Rectal smooth muscle tissue (tissue), 1 donor: Measurements from ENCODE around the gene APOM.

Experiments used
- H3K27ac ChIP-seq: one replicate; pipeline ENCODE4 v1.7.0; 2013; ENCODE audit warnings: low read depth, low read length, inconsistent platforms
- H3K27me3 ChIP-seq: one replicate; pipeline ENCODE4 v1.7.0; 2013; ENCODE audit warnings: low read length; ENCODE audit not compliant: control insufficient read depth, insufficient read depth
- H3K36me3 ChIP-seq: one replicate; pipeline ENCODE4 v1.7.0; 2013; ENCODE audit warnings: low read length; ENCODE audit not compliant: control insufficient read depth, insufficient read depth
- H3K4me1 ChIP-seq: one replicate; pipeline ENCODE4 v1.7.0; 2013; ENCODE audit warnings: low read length; ENCODE audit not compliant: control insufficient read depth, insufficient read depth
- H3K4me3 ChIP-seq: one replicate; pipeline ENCODE4 v1.7.0; 2013; ENCODE audit warnings: low read length
- H3K9ac ChIP-seq: one replicate; pipeline ENCODE4 v1.7.0; 2013; ENCODE audit warnings: low read length

Gene APOM

GRCh38 chr6:31681135-31681671 is 25.5 kb downstream of the APOM start:
- peak overlapping the region; percentile 75 for H3K4me3 ChIP-seq
- peaks cover 8% of the 10 kb centered on the region for H3K4me1 ChIP-seq
- H3K27me3 ChIP-seq = no peaks in the 10 kb centered on the region
- peaks cover 4% of the 10 kb centered on the region for H3K36me3 ChIP-seq
- peak overlapping the region; percentile 50 for H3K27ac ChIP-seq
- H3K9ac ChIP-seq = peak overlapping the region; percentile 84

GRCh38 chr6:31683591-31683990 is 27.9 kb downstream of the APOM start:
- Histone ChIP-seq H3K36me3 (peaks cover 24% of the 10 kb centered on the region), H3K4me1 (peaks cover 8% of the 10 kb centered on the region), H3K9ac (no peak overlapping the region), H3K4me3 (peak overlapping the region; percentile 52), H3K27ac (no peak overlapping the region), H3K27me3 (no peaks in the 10 kb centered on the region)

GRCh38 chr6:31686483-31686882 is 30.8 kb downstream of the APOM start:
- H3K9ac ChIP-seq = no peak overlapping the region
- no peak overlapping the region for H3K27ac ChIP-seq
- H3K36me3 ChIP-seq = peaks cover 37% of the 10 kb centered on the region
- no peak overlapping the region for H3K4me3 ChIP-seq
- H3K4me1 ChIP-seq = no peaks in the 10 kb centered on the region
- H3K27me3 ChIP-seq = no peaks in the 10 kb centered on the region

GRCh38 chr6:31687321-31687720 is 31.6 kb downstream of the APOM start:
- Histone ChIP-seq H3K9ac (no peak overlapping the region), H3K4me3 (no peak overlapping the region), H3K36me3 (peaks cover 41% of the 10 kb centered on the region), H3K4me1 (no peaks in the 10 kb centered on the region), H3K27me3 (no peaks in the 10 kb centered on the region), H3K27ac (no peak overlapping the region)

- H3K4me3 ChIP-seq = no peak overlapping the region
- peaks cover 43% of the 10 kb centered on the region for H3K36me3 ChIP-seq
- no peak overlapping the region for H3K27ac ChIP-seq
- H3K4me1 ChIP-seq = no peaks in the 10 kb centered on the region
- H3K9ac ChIP-seq = no peak overlapping the region
- H3K27me3 ChIP-seq = no peaks in the 10 kb centered on the region
These were observed 32.4 kb downstream of the APOM start for GRCh38 chr6:31687860-31688693.

GRCh38 chr6:31689249-31690110 is 33.8 kb downstream of the APOM start:
- H3K27ac ChIP-seq = no peak overlapping the region
- H3K4me1 ChIP-seq = no peaks in the 10 kb centered on the region
- H3K36me3 ChIP-seq = peaks cover 53% of the 10 kb centered on the region
- H3K4me3 ChIP-seq = no peak overlapping the region
- H3K27me3 ChIP-seq = no peaks in the 10 kb centered on the region
- H3K9ac ChIP-seq = no peak overlapping the region

- H3K27ac ChIP-seq = no peak overlapping the region
These were observed 34.8 kb downstream of the APOM start for GRCh38 chr6:31690231-31691077.

GRCh38 chr6:31691078-31691463 is 35.4 kb downstream of the APOM start:
- no peak overlapping the region for H3K9ac ChIP-seq

More at GRCh38 chr6:31690231-31691077, 34.8 kb downstream of the APOM start:
- no peak overlapping the region for H3K9ac ChIP-seq
- no peaks in the 10 kb centered on the region for H3K27me3 ChIP-seq
- H3K4me3 ChIP-seq = no peak overlapping the region
- peaks cover 59% of the 10 kb centered on the region for H3K36me3 ChIP-seq
- no peaks in the 10 kb centered on the region for H3K4me1 ChIP-seq

GRCh38 chr6:31691564-31692108 is 35.9 kb downstream of the APOM start:
- Histone ChIP-seq H3K4me1 (no peaks in the 10 kb centered on the region), H3K27me3 (no peaks in the 10 kb centered on the region), H3K9ac (no peak overlapping the region), H3K36me3 (peaks cover 51% of the 10 kb centered on the region), H3K27ac (no peak overlapping the region), H3K4me3 (no peak overlapping the region)

More at GRCh38 chr6:31691078-31691463, 35.4 kb downstream of the APOM start:
- Histone ChIP-seq H3K27me3 (no peaks in the 10 kb centered on the region), H3K4me3 (no peak overlapping the region), H3K4me1 (no peaks in the 10 kb centered on the region), H3K36me3 (peaks cover 56% of the 10 kb centered on the region), H3K27ac (no peak overlapping the region)

- H3K27ac ChIP-seq = no peak overlapping the region
- no peak overlapping the region for H3K9ac ChIP-seq
- H3K27me3 ChIP-seq = no peaks in the 10 kb centered on the region
- no peak overlapping the region for H3K4me3 ChIP-seq
- H3K4me1 ChIP-seq = no peaks in the 10 kb centered on the region
- H3K36me3 ChIP-seq = peaks cover 49% of the 10 kb centered on the region
These were observed 36.7 kb downstream of the APOM start for GRCh38 chr6:31692353-31692752.

GRCh38 chr6:31692886-31693285 is 37.2 kb downstream of the APOM start:
- H3K36me3 ChIP-seq = peaks cover 45% of the 10 kb centered on the region
- no peak overlapping the region for H3K27ac ChIP-seq

More at GRCh38 chr6:31692886-31693285, 37.2 kb downstream of the APOM start:
- Histone ChIP-seq H3K4me3 (no peak overlapping the region), H3K9ac (no peak overlapping the region), H3K27me3 (no peaks in the 10 kb centered on the region), H3K4me1 (no peaks in the 10 kb centered on the region)
